GM12875 (cell line): ENCODE results near the gene PVALEF.

Source experiments
- H3K4me3 ChIP-seq: one replicate; pipeline ENCODE4 v1.5.1; 2011; ENCODE audit warnings: low read depth, low read length, control low read depth
- TF ChIP-seq, protein P1 (sequence below): IDR thresholded peaks from 2 replicates; pipeline ENCODE4 v1.5.1; 2011; ENCODE audit warnings: low read depth, mild to moderate bottlenecking, control low read depth, inconsistent platforms, low read length, moderate library complexity, borderline replicate concordance; ENCODE audit not compliant: insufficient read depth

Gene PVALEF

DNA sequence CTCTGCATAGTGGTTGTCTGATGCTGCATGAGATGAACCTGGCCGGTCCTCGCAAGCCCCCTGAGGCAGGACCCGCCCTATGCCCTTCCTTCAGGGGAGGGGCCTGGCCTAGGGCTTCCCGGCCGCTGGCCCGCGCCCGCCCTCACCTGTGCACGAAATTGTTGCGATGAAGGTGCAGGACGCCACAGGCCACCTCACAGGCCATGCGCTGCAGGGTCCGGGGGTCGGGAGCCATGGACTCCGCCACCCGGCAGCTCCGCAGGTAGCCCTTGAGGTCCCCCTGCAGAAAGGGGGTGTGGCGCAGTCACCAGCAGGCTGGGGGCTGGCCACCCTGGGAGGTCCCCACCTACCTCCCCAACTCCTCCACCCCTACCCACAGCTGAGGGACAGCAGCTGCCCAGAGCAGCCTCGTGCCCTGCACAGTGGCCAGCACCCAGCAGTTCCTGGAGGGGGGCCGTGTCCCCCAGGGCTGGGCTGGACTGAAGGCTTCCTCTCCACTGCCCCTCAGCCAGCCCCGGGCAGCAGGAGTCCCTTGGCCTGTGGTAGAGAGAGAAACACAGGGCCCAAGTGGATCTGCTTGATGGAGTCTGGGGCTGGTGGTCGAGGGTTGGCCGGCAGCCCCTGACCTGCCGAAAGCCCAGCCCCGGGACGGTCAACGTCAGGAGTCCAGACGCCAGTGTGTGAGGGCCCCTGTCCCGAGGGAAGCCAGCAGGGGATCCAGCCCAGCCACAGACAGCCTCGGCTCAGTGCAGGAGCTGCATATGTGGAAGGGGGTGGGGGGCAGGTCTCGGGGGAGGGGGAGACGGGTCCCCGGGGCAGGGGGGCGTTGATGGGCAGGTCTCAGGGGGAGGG is 38.8 kb upstream of the PVALEF start:
- TF ChIP-seq, protein P1, sequence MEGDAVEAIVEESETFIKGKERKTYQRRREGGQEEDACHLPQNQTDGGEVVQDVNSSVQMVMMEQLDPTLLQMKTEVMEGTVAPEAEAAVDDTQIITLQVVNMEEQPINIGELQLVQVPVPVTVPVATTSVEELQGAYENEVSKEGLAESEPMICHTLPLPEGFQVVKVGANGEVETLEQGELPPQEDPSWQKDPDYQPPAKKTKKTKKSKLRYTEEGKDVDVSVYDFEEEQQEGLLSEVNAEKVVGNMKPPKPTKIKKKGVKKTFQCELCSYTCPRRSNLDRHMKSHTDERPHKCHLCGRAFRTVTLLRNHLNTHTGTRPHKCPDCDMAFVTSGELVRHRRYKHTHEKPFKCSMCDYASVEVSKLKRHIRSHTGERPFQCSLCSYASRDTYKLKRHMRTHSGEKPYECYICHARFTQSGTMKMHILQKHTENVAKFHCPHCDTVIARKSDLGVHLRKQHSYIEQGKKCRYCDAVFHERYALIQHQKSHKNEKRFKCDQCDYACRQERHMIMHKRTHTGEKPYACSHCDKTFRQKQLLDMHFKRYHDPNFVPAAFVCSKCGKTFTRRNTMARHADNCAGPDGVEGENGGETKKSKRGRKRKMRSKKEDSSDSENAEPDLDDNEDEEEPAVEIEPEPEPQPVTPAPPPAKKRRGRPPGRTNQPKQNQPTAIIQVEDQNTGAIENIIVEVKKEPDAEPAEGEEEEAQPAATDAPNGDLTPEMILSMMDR, result no peak
- H3K4me3 ChIP-seq, result no peak overlapping the region

DNA sequence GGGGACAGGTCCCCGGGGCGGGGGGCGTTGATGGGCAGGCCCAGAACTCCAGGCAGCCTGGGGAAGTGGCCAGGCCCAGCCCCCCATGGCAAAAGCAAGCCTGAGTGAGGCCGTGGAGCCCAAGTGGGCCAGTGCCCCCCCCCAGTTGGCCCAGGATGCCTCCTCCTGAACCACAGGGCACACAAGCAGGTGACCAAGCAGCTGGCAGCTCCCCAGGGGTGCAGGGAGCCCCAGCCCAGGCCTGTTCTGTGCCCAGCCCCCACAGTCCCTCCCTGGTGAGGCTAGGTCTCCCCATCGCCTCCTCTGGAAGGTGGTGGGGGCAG is 38.2 kb upstream of the PVALEF start:
- no peak overlapping the region for H3K4me3 ChIP-seq
- TF ChIP-seq, protein P1, result no peak

DNA sequence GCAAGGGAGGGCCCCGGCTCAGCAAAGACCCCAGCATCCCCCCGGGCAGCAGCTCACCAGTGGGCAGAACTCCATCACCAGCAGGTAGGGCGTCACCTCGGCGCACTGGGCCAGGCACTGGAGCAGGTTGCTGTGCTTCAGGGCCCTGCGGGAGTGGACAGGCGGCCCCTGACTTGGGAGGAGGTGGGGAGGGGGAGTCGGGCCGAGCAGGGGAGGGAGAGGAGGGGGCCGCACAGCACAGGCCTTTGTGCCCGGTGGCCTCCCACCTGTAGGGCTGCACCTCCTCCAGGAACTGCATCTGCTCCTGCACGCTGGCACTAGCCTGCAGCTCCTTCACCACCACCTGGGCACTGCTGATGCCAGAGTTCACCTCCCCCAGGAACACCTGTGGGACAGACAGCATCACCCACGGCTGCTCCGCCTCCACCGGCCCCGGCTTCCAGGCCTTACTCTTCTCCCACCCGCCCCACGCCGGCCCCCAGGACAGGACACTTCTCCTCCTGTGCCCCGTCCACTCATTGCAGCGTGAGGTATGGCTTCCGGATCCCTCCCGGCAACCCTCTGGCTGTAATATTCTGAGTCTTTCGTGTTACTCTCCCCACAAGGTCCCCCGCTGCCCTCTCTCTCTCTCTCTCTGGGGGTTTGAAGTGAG is 37.7 kb upstream of the PVALEF start:
- no peak overlapping the region for H3K4me3 ChIP-seq
- TF ChIP-seq, protein P1, result no peak

DNA sequence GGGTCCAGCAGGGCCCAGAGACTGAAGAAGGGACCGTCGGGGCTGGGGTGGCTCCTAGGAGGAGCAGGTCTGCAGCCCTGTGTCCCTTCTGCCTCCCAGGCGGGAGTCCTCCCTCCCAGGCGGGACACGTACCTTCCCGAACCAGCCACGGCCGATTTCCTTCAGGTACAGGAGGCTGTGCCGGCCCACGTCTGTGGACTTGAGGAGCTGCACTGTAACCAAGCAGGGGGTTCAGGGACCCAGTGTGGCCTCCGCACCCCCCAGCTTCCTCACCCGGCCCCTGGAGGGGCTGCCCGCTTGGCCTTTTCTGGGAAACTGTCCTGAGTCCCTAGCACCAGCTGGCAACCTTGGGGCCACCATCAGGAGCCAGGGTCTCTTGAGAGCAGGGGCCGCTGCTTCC is 37.0 kb upstream of the PVALEF start:
- TF ChIP-seq, protein P1, result no peak
- no peak overlapping the region for H3K4me3 ChIP-seq

DNA sequence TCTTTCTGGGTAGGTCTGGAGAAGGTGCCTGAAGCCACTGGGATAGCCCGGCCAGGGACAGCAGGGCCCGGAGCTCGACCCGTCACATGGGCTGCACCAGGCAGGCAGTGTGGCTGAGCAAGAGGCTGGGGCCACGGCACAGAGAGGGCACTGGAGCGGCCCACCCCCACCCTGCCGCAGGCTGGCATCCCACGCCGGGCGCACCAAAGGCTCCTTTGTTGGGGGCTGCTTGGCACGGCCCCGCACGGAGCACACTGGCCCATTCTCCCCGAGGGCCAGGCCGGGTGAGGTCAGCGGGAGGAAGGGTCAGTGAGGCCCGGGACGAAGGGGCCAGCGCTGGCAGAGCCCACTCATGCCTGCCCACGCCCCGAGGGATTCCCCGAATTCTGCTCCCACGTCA is 36.5 kb upstream of the PVALEF start:
- TF ChIP-seq, protein P1, result no peak
- no peak overlapping the region for H3K4me3 ChIP-seq

DNA sequence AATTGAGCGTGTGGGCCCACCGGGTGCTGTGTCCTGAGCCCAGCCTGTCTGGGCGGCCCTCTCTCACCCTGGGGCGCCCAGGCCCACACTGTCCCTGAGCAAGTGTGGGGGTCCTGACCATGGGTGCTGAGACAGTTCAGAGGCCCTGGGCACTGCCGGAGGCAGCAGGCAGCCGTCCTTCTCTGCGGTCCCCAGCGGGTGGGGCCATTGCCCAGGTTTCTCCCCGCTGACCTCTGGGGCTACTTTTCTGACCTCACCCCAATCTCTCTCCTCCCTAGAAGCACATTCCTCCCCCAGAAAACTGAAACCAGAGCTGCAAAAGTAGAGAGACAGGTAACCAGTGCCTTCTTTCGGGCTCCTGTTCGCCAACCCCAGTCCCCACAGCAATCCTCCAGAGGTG is 36.0 kb upstream of the PVALEF start:
- TF ChIP-seq, protein P1, result no peak
- no peak overlapping the region for H3K4me3 ChIP-seq
